Mucosa of descending colon (tissue), 3 donors: ENCODE data around the gene GGT1. TPM values are rescaled to one million over a fixed set of nuclear protein-coding genes. Genes with fewer than 3 reads are reported as not detected.
"Not testable (repeated sequence)": the region's sequence is repeated elsewhere in the genome, so short reads cannot be mapped to it uniquely, and the experiment has no call there.

Experiments
- ATAC-seq: fragments of 200-7000 bp; cut with Tn5 transposase; one replicate; pipeline ENCODE4 v1.9.1; 2020; ENCODE audit warnings: mild to moderate bottlenecking, moderate library complexity
- DNase-seq, 3 donors: peaks; one replicate each; pipeline ENCODE4 v3.0.0-alpha.2; 2020
- H3K36me3 ChIP-seq: fragments of 200-600 bp; one replicate; pipeline ENCODE4 v1.8.0; 2021; ENCODE audit warnings: low read depth, mild to moderate bottlenecking
- H3K4me1 ChIP-seq: fragments of 200-600 bp; one replicate; pipeline ENCODE4 v1.8.0; 2021; ENCODE audit warnings: low read depth, mild to moderate bottlenecking
- H3K4me3 ChIP-seq: fragments of 200-600 bp; one replicate; pipeline ENCODE4 v1.8.0; 2021; ENCODE audit warnings: mild to moderate bottlenecking
- H3K9me3 ChIP-seq: fragments of 200-600 bp; one replicate; pipeline ENCODE4 v1.8.0; 2021; ENCODE audit warnings: mild to moderate bottlenecking
- intact Hi-C, 2 donors: fragments of 100-400 bp; cut with DNase I in 1 of 2; cut with micrococcal nuclease in 1 of 2; formaldehyde crosslinking; loops; one replicate each; pipeline versions ENCODE4 v1.11.0 to v1.11.1; 2022; cut with DNase I, micrococcal nuclease
- total RNA-seq, 3 donors: library from RNA; stranded (reverse); fragmentation: NEBNext Ultra II Directional in 2 of 3; extraction: Animal tissue kit (Norgen Biotek cat#: 25700) in 2 of 3; gene quantifications; one replicate each; pipeline versions ENCODE4 v1.2.1 to v1.2.4, GENCODE V29; 2021 to 2023
- donor health status: DM: no; HTN: no; CAD: no; lungs with moderate emphysema.
- donor health status: DM: no; HTN: no; CAD: no.
- donor health status: DM: no; HTN: yes; CAD: no.

Gene GGT1
- total RNA-seq, 3 donors from 2014 or later: 10.9 to 124 (median 57.2) TPM

GRCh38 chr22:24630812-24631427 lies 27.9 kb downstream of the GGT1 start:
- H3K9me3 ChIP-seq, ATAC-seq, intact Hi-C loops, H3K4me3 ChIP-seq, H3K36me3 ChIP-seq, DNase-seq, H3K4me1 ChIP-seq: not testable (repeated sequence)

- H3K4me1 ChIP-seq, H3K4me3 ChIP-seq, ATAC-seq, DNase-seq, intact Hi-C loops, H3K36me3 ChIP-seq, H3K9me3 ChIP-seq: not testable (repeated sequence)
These were observed 28.6 kb downstream of the GGT1 start for GRCh38 chr22:24631430-24632122.

DNA sequence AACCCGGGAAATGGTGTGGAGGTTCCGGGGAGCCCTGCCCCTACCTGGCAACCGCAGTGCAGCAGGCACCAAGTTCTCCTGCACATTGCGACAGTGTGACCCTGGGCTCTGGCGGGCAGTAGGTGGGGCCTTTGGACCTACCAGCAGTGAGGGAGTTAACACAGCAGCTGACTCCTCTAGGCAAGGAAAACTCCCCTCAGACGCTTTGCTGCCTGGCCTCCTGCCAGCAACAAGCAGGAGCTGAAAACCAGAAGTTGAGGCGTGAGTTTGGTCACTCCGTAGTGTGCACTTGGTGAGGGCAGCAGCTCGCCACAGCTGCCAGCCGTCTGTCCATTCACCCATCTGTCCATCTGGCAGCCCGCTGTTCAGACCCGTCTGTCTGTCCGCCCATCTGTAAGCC lies 29.6 kb downstream of the GGT1 start:
- H3K36me3 ChIP-seq, H3K4me3 ChIP-seq, H3K4me1 ChIP-seq, H3K9me3 ChIP-seq, DNase-seq, intact Hi-C loops, ATAC-seq: not testable (repeated sequence)

DNA sequence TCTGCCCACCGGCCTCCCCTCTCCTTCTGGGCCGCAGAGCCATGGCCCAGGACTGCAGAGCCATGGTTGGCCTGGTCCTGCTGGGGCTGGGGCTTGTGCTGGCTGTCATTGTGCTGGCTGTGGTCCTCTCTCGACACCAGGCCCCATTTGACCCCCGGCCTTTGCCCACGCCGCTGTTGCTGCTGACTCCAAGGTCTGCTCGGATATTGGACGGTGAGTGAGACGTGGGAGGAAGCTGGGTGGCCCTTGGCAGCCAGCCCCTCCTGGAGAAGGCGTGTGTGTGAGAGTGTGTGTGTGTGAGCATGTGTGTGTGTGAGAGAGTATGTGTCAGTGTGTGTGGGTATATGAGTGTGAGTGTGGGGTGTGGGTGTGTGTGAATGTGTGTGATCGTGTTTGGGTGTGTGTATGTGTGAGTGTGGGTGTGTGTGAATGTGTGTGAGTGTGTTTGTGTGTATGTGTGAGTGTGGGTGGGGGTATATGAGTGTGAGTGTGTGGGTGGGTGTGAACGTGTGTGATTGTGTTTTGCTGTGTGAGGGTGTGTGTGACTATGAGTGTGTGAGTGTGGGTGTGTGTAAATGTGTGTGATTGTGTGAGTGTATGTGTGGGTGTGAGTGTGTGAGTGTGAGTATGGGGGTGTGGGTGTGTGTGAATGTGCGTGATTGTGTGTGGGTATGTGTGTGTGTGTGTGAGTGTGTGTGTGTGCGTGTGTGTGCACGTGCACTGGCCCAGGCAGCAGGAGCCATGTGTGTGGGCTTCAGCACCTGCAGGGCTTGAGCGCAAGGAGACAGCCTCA lies 30.4 kb downstream of the GGT1 start:
- H3K9me3 ChIP-seq, H3K4me1 ChIP-seq, H3K4me3 ChIP-seq, intact Hi-C loops, H3K36me3 ChIP-seq, DNase-seq, ATAC-seq: not testable (repeated sequence)

DNA sequence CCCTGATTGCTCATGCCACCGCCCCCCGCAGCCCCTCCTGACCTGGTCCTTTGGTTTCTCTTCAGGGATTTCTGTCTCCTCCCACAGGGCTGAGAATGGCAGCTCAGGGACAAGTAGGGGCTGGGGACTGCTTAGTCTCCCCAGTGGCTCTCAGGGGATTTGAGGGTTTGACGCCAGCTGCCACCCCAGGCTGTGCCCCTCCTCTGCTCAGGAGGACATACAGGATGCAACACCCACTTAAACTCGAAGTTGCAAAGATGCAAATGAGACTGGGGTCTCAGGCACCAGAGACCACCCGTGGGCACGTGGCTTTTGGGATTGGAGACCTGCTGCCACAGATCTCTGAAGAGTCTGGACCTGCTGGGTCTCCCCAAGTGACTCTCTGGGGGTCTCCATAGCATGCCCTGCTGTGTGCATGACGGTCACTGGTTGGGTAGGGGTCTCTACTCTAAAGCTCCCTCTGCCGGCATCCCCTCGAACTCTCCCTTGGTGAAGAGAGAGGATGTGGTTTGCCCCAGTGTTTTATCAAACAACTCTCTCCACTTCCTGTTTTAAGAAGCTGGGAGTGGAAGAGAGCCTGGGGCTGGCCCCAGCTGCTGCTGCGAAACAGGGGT lies 31.9 kb downstream of the GGT1 start:
- intact Hi-C loops, H3K9me3 ChIP-seq, ATAC-seq, DNase-seq, H3K4me1 ChIP-seq, H3K4me3 ChIP-seq, H3K36me3 ChIP-seq: not testable (repeated sequence)

- H3K4me3 ChIP-seq, intact Hi-C loops, ATAC-seq, H3K4me1 ChIP-seq, DNase-seq, H3K36me3 ChIP-seq, H3K9me3 ChIP-seq: not testable (repeated sequence)
These were observed 33.5 kb downstream of the GGT1 start for GRCh38 chr22:24636513-24636912.

DNA sequence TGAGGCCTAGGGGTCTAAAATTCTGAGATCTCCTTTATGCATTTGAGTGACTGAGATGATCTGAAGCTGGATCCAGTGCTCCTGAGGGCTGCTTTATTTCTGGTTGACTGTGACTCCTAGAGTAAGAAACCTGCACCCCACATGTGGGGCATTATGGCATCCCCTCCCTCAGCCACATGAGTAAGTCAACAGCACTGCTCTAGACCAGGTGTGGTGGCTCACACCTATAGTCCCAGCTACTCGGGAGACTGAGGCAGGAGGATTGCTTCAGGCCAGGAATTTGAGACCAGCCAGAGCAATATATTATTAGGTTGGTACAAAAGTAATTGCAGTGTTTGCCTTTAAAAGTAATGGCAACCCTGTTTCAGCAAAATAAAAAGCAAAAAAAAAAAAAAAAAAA lies 39.3 kb downstream of the GGT1 start:
- DNase-seq, intact Hi-C loops, H3K4me1 ChIP-seq, ATAC-seq, H3K36me3 ChIP-seq, H3K4me3 ChIP-seq, H3K9me3 ChIP-seq: not testable (repeated sequence)

GRCh38 chr22:24644409-24644808 lies 41.4 kb downstream of the GGT1 start:
- intact Hi-C loops, H3K9me3 ChIP-seq, H3K4me1 ChIP-seq, ATAC-seq, H3K36me3 ChIP-seq, DNase-seq, H3K4me3 ChIP-seq: not testable (repeated sequence)

DNA sequence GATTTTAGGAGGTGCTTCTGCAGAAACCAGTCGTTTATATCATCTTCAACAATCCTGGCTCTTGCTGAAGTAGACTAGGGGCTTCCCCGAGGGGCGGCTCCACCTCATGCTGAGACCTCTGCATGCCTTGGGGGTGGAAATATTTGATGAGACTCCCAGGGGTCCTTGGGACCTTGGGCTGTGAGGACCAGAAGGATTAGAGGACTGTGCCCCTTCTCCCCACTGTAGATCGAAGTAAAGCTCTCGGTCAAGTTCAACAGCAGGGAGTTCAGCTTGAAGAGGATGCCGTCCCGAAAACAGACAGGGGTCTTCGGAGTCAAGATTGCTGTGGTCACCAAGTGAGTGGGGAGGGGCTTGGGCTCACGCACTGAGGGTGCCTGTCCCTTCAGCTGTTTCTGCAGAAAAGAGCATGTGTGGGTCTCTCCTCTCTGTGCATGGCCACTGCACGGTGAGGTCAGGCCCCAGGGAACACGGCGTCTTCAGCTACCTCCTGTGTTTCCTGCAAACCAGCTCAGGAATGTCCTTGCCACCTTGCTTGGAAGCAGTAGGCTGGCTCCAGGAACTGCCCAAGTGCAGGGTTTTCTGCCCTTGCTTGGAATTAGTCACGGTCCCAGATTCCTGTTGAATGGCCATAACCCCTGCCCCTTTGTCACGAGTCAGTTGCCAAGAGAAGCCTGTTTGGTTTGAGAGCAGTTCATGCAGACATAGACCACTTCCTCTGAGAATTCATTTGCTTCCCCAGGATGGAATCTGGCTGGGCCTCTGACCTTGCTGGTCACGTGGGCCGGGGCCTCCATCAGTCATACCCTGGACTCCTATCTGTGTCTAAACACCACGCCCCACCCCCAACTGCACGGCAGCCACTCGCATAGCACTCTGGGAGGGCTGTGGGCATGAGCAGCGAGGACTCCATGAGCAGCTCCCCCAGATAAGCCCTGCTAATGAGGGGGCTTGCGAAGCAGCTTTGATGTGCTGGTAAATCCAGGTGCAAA lies 42.7 kb downstream of the GGT1 start:
- DNase-seq, H3K36me3 ChIP-seq, ATAC-seq, H3K4me1 ChIP-seq, H3K9me3 ChIP-seq, H3K4me3 ChIP-seq, intact Hi-C loops: not testable (repeated sequence)

GRCh38 chr22:24646756-24647155 lies 43.8 kb downstream of the GGT1 start:
- ATAC-seq, DNase-seq, H3K36me3 ChIP-seq, H3K9me3 ChIP-seq, intact Hi-C loops, H3K4me3 ChIP-seq, H3K4me1 ChIP-seq: not testable (repeated sequence)

DNA sequence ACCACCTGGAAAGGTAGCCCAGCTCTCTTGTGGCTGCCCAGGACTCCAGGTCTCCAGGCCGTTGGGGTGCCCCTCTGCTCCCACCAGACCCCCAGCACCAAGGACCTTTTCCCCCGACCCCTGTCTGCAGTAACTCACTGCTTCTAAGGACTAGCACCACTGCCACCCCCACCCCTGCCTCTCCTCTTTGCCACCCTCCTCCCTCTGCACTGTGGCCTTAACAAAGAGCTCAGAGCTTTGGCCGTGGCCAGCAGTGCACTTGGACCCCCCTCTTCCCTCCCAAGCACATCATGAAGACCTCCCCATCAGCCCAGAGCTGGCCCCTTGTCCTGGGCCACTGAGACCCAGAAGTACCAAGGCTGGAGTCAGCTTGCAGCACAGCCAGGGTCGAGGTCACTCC lies 46.4 kb downstream of the GGT1 start:
- H3K4me1 ChIP-seq, H3K9me3 ChIP-seq, ATAC-seq, intact Hi-C loops, DNase-seq, H3K36me3 ChIP-seq, H3K4me3 ChIP-seq: not testable (repeated sequence)

- intact Hi-C loops, H3K9me3 ChIP-seq, H3K4me1 ChIP-seq, ATAC-seq, H3K4me3 ChIP-seq, H3K36me3 ChIP-seq: not testable (repeated sequence)
- peak; percentile 60 to 89 (median 76) for DNase-seq
These were observed 47.9 kb downstream of the GGT1 start for GRCh38 chr22:24650884-24651283.

- intact Hi-C loops, H3K9me3 ChIP-seq, H3K4me3 ChIP-seq, H3K4me1 ChIP-seq, DNase-seq, H3K36me3 ChIP-seq, ATAC-seq: not testable (repeated sequence)
These were observed 62.4 kb downstream of the GGT1 start for GRCh38 chr22:24665395-24665794.
